ENCODE data around the gene OR6B1. TPM values are rescaled to one million over a fixed set of nuclear protein-coding genes. Genes with fewer than 3 reads are reported as not detected.
A peak's percentile ranks its signal among the peaks of the same experiment; 100 is the strongest.

OR6B1 gene
- total RNA-seq (2022) (not detected in 2 replicates), Bru-seq, nascent RNA (percentile 16 among the genes with signal in this experiment), BruChase-seq, experiment 1, labeled RNA remaining after a 2-hour chase (percentile 25 among the genes with signal in this experiment), BruChase-seq, experiment 2, labeled RNA remaining after a 6-hour chase (percentile 21 among the genes with signal in this experiment)
- long read RNA-seq: 0 reads

GRCh38 chr7:144000020-144000419 lies at the start of gene OR6B1:
Gene OR6B1, plus strand, starts transcription at chr7:144000320. Its CDS starts 3,677 bp downstream, at chr7:144003997.
- H3K9me3 ChIP-seq: 0 out of 2 replicates have a peak, but pooled peaks cover 4% of the 10 kb centered on the region
- intact Hi-C loops (cut with micrococcal nuclease; ENCODE audit: unreplicated experiment): no loop called here
- H3K36me3 ChIP-seq (ENCODE audit: control insufficient read depth, insufficient read depth, low read length): no peaks in the 10 kb centered on the region
- H3K27me3 ChIP-seq (replicated peaks; ENCODE audit: control insufficient read depth, insufficient read depth, low read length): no peaks in the 10 kb centered on the region
- TF ChIP-seq CTCF (IDR thresholded peaks at IDR 0.05; ENCODE audit: insufficient read depth in 1 of 2, low read depth in 1 of 2, low read length in 1 of 2, severe bottlenecking in 1 of 2, unreplicated experiment in 1 of 2): no peak
- Mint-ChIP-seq H3K36me3 (ENCODE audit: insufficient read depth, unreplicated experiment) (no peaks in the 10 kb centered on the region), H3K4me3 (ENCODE audit: unreplicated experiment) (no peak within 1 kb of the TSS), H3K9me3 (ENCODE audit: unreplicated experiment) (peaks cover 12% of the 10 kb centered on the region), H3K27ac (ENCODE audit: unreplicated experiment) (no peak within 1 kb of the TSS), H3K27me3 (ENCODE audit: insufficient read depth, unreplicated experiment) (no peaks in the 10 kb centered on the region), H3K4me1 (ENCODE audit: low read depth, unreplicated experiment) (peaks cover 7% of the 10 kb centered on the region)
- H3K4me1 ChIP-seq: peaks cover 6% of the 10 kb centered on the region; the same call in 1 of the 2 replicates
- DNase-seq: no peak
- CTCF ChIA-PET: no interaction called here
- no TSS peak for BruUV-seq (replicated peaks)
- H3K4me3 ChIP-seq (ENCODE audit: low read depth, low read length): no peak within 1 kb of the TSS
- POLR2A ChIA-PET: no interaction called here

- TF ChIP-seq CTCF (IDR thresholded peaks at IDR 0.05; ENCODE audit: insufficient read depth in 1 of 2, low read depth in 1 of 2, low read length in 1 of 2, severe bottlenecking in 1 of 2, unreplicated experiment in 1 of 2): no peak
- DNase-seq: no peak
- no peaks in the 10 kb centered on the region for H3K27me3 Mint-ChIP-seq (ENCODE audit: insufficient read depth, unreplicated experiment)
- H3K4me1 Mint-ChIP-seq (ENCODE audit: low read depth, unreplicated experiment): peaks cover 21% of the 10 kb centered on the region
- intact Hi-C loops (cut with micrococcal nuclease; ENCODE audit: unreplicated experiment): no loop called here
- Histone ChIP-seq H3K9me3 (no peaks in the 10 kb centered on the region), H3K4me3 (ENCODE audit: low read depth, low read length) (no peak overlapping the region), H3K4me1 (no peaks in the 10 kb centered on the region; the same call in 1 of the 2 replicates), H3K36me3 (ENCODE audit: control insufficient read depth, insufficient read depth, low read length) (no peaks in the 10 kb centered on the region), H3K27me3 (replicated peaks; ENCODE audit: control insufficient read depth, insufficient read depth, low read length) (no peaks in the 10 kb centered on the region)
- POLR2A ChIA-PET: no interaction called here
- no peak overlapping the region for H3K4me3 Mint-ChIP-seq (ENCODE audit: unreplicated experiment)
- BruUV-seq (replicated peaks): no TSS peak
- CTCF ChIA-PET: no interaction called here
- H3K9me3 Mint-ChIP-seq (ENCODE audit: unreplicated experiment): peaks cover 17% of the 10 kb centered on the region
- H3K27ac Mint-ChIP-seq (ENCODE audit: unreplicated experiment): no peak overlapping the region
- no peaks in the 10 kb centered on the region for H3K36me3 Mint-ChIP-seq (ENCODE audit: insufficient read depth, unreplicated experiment)
Measured at GRCh38 chr7:143953421-143953820, 46.7 kb upstream of the OR6B1 start.

- H3K27ac Mint-ChIP-seq (ENCODE audit: unreplicated experiment): no peak overlapping the region
- peaks cover 10% of the 10 kb centered on the region for H3K9me3 Mint-ChIP-seq (ENCODE audit: unreplicated experiment)
- H3K4me3 ChIP-seq (ENCODE audit: low read depth, low read length): no peak overlapping the region
- no peak overlapping the region for H3K4me3 Mint-ChIP-seq (ENCODE audit: unreplicated experiment)
- H3K36me3 Mint-ChIP-seq (ENCODE audit: insufficient read depth, unreplicated experiment): no peaks in the 10 kb centered on the region
- ChIA-PET POLR2A (no interaction called here), CTCF (no interaction called here)
- TF ChIP-seq CTCF (IDR thresholded peaks at IDR 0.05; ENCODE audit: insufficient read depth in 1 of 2, low read depth in 1 of 2, low read length in 1 of 2, severe bottlenecking in 1 of 2, unreplicated experiment in 1 of 2): no peak
- no TSS peak for BruUV-seq (replicated peaks)
- peaks cover 28% of the 10 kb centered on the region for H3K4me1 Mint-ChIP-seq (ENCODE audit: low read depth, unreplicated experiment)
- H3K36me3 ChIP-seq (ENCODE audit: control insufficient read depth, insufficient read depth, low read length): no peaks in the 10 kb centered on the region
- no peaks in the 10 kb centered on the region for H3K9me3 ChIP-seq
- no peaks in the 10 kb centered on the region; the same call in 1 of the 2 replicates for H3K4me1 ChIP-seq
- DNase-seq: no peak
- H3K27me3 ChIP-seq (replicated peaks; ENCODE audit: control insufficient read depth, insufficient read depth, low read length): no peaks in the 10 kb centered on the region
- no peaks in the 10 kb centered on the region for H3K27me3 Mint-ChIP-seq (ENCODE audit: insufficient read depth, unreplicated experiment)
- intact Hi-C loops (cut with micrococcal nuclease; ENCODE audit: unreplicated experiment): no loop called here
Measured at GRCh38 chr7:143954135-143954534, 46.0 kb upstream of the OR6B1 start.

Data from Caco-2 (cell line).